Kidney glomerular epithelial cell (primary cell): ENCODE data around the gene QPCT.
A peak's percentile ranks its signal among the peaks of the same experiment; 100 is the strongest.
"Not testable (repeated sequence)": the region's sequence is repeated elsewhere in the genome, so short reads cannot be mapped to it uniquely, and the experiment has no call there.

Source experiments
- DNase-seq: peaks from one replicate; lab custom pipeline; 2025; lab: John Stamatoyannopoulos, UW

QPCT gene

DNA sequence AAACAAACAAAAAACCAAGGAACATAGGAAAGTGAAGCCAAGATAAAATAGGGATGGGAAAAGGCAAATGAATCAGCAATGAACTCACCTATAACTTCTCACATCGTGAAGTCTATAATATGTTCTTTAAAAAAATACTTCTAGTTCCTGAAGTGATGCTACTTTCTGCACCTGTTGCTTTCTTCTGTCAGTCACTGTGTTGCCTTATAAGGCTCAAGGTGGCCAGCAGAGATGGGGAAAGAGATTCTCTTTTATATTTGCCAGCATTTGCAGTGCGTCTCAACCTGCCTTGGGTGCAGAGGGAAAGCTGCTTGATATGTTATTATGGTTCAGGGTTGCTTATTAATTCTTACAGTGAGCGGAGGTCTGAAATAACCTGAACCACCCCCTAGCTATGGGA is 14.0 kb downstream of the QPCT start:
- no peak for DNase-seq

DNA sequence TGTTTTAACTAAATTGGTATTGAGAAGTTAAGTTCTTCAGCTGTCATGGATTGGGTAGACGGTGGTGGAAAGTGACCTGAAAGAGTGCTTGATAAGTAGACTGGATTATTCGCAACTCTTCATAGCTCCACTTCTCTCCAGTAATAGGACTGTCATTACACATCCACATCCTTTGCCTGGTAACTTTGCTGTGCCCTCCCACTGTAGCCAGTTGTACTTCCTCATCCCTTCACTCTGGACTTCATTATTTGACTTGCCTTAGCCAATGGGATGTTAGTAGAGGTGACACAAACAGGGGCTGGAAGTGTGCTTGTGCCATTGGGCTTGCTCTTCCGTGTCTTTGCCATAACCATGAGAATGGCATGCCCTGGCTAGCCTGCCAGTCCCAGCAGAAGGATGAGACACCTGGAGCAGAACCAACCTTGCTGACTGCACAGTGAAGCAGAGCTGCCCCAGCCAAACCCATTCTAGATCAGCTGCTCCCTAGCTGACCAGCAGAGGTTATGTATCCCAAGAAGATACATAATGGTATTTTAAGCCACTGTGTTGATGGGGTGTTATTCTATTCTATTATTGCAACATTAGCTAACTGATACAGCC is 16.9 kb downstream of the QPCT start:
- no peak for DNase-seq

GRCh38 chr2:37361994-37362698 is 17.7 kb downstream of the QPCT start:
- no peak for DNase-seq

DNA sequence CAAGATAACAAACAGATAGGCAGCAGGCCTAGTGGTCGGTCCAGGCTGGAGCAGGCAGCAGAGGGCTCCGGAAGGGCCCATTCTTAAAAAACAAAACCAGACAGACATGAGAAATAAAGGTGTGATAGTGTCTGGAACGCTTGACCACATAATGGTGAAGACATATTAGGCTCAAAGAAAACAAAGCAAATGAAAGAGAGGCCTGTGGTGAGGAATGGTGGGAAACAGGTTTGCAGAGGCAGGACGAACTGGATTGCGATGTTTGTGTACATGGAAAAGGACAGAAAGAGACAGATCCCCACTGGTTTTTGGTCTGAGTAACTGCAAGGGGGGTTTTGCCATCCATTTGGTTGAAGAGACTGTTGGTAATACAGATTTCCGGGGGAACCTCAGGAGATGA is 19.9 kb downstream of the QPCT start:
- no peak for DNase-seq

DNA sequence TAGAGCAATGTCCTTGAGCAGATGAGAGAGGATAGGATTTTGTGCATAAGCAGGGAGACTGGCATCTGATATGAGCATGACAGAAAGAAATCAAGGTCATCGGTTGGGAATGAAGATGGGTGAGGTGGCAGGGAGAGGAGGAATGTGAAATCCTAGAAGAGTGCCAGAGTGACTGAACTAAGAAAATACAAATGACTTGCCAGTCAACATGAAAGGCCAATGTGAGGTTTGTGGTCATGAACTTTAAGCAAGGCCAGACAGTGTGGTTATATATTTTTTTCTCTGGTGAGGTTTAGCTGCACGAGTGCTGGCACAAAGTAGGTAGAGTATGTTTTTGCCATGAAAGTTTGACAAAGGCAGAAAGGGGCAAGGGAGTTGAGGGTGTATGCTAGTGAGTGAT is 21.2 kb downstream of the QPCT start:
- DNase-seq = peak; percentile 46

DNA sequence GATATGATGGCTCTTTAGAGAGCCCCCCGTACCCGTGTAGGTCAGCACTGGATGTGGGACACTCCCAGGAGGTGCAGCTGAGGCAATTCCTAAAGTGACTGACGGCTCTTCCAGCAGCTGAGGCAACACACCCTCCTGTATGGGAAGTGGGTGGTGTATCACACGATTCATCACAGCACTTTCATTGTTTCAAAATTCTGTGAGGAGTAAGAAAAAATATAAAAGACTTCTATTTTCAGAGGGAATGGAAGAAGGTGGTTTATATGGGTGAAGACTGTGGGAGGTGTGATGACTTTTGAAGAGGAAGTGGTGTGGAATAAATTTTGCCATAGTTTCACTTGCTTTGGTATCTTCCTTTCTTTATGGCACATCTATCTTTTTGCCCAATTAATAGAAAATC is 22.3 kb downstream of the QPCT start:
- no peak for DNase-seq

GRCh38 chr2:37367310-37367709 is 22.9 kb downstream of the QPCT start:
- DNase-seq = no peak

- DNase-seq = no peak
These were observed 23.6 kb downstream of the QPCT start for GRCh38 chr2:37367984-37368383.

DNA sequence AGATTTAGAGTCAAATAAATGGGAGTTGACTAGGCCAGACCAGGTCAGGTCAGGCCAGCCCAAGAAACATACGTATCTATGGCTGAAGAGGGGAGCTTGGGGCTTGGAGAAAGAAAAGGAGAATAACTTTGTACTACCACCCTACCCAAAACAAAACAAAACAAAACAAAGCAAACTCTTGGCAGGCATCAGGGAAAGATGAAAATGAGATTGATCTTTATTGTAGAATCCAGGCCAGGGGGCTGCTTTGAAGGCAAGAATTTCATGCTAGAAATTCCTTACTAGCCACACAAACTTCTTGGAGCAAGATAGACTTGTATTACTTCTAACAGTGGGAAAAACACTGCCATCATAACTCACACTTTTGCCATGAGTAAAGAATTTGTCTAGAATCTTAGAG is 26.2 kb downstream of the QPCT start:
- no peak for DNase-seq

DNA sequence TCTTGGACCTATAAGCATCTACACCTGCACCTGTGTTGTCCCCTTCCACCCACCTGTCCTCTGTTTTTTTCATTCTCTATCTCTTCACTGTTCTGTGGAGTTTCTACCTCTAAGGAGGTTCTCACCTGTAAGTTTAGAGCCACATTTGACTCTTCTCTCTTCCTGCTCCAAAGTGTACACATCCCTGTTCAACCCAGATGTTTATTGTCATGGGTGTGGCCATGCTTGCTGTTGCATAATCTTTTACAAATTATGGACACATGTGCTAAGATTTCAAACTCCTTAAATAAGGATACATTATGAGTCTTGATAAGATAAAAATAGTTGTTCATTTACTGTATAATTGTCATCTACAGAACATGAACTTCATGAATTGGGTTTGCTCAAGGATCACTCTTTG is 27.6 kb downstream of the QPCT start:
- no peak for DNase-seq

GRCh38 chr2:37375741-37376288 is 31.4 kb downstream of the QPCT start:
- DNase-seq = no peak

DNA sequence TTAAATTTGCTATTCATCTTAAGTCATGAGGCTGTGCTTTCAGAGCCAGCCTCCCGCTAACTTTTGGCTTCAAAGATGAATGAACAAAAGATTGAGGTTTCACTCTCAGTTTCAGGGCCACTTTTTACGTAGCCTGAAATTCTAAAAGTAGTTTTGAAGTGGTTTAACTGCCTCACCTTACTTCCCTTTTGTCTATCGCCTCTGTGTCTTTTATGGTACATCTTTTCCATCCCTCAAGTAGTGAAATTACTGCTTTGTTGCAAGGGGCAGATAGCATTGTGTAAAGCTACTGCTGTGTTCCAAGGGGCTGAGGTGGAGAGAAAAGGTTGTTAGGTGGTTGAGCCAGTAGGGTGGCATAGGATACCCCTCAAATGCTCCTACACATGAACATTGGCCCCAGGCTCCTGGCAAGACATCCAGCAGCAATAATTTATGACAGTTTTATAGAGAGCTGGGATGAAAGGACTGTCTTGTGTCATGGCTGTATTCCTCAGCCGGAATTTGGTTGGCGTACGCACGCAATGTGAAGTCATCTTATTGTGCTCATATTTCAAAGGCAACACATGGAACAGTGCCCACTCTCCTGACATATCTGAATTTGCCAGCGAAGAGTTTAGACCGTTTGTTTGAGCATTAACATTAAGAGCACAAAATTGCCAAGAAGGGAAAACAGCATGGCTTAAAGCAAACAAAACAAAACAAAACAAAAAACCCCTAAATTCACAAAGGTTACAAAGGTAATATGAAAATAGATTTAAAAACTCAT is 32.2 kb downstream of the QPCT start:
- peak; percentile 34 for DNase-seq

DNA sequence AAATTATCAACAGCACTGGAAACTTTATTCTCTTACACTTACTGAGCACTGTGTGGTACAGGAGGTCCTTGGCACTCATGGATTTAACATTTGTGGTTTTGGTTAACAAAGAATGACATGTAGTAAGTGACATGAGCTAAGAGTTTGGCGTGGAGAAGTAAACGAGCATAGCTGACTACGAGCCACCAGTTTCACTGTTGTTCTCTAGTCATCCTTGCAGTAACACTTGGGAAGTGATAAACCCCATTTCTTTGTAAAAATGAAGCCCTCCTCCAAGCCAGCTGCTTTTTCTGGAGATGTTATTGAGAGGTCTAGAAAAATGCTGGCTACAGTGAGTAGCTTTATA is 32.7 kb downstream of the QPCT start:
- no peak for DNase-seq

DNA sequence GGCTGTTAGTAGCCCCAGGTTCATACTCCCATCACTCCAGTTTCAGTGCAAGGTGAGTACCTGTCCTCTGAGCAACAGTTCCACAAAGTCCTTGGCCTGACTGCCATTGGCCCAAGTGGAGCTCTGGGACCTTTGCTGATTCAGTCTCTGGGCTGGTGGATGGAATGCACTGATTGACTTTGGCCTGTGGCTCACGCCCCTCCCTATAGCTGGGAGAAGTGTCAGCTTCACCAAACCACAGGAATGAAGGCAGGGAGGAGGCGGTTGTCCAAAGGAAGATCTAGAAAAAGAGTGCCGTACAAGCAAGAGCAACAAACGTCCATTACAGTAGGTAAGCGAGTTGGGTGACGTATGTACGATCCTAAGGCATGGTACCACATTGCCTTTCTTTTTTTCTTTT is 34.0 kb downstream of the QPCT start:
- DNase-seq = peak; percentile 52

- DNase-seq = peak; percentile 6
These were observed 35.5 kb downstream of the QPCT start for GRCh38 chr2:37379881-37380296.

- DNase-seq = not testable (repeated sequence)
These were observed 36.4 kb downstream of the QPCT start for GRCh38 chr2:37380787-37381186.

DNA sequence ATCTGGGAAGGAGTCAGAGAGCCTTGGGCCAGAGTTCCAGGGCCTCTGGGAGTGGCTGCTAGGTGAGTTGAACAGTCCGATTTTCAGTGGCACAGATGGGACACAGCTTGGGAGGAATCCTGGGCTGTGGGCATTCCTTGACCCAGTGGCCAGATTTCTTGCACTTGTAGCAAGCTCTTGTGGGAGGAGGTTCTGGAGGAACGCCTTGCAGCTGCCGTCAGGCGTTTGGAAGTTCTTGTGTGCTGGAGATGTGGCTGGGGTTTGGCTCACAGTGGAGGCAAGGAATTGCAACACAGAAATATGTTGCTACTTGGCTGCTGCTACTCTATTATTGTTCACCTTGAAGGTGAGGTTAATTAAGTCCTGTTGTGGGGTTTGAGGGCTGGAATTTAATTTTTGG is 39.8 kb downstream of the QPCT start:
- not testable (repeated sequence) for DNase-seq

DNA sequence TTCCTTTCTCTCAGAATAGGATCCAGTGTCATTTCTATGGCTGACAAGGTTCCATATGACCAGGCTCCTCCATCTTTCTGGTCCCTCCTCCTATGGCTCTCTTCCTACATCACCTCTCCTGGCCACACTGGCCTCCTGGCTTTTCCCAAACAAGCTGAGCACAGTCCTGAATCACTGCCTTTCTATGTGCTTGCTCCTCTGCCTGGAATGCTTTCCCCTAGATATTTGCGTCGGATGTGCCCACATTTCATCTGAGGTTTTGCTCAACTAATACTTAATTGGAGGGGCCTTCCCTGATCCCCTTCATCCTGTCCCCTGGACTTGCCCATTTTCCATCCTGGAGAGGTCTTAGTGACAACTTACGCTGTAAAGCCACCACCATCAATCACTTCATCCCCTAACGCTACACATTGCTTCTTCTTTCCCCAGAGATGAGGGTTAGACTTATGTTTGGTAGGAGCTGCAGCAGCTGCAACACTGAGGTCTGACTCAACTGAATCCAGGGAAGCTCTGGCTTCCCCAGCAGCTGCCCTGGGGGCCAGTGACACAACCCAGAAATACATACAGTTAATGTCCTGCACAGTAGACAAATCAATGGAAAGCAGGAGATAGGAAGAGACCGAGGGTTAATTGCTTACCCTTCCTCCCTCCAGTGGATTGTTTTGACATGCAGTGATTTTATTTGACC is 42.9 kb downstream of the QPCT start:
- DNase-seq = no peak

GRCh38 chr2:37388074-37388473 is 43.6 kb downstream of the QPCT start:
- peak; percentile 2 for DNase-seq

- DNase-seq = no peak
These were observed 45.0 kb downstream of the QPCT start for GRCh38 chr2:37389395-37389794.

- DNase-seq = peak; percentile 96
These were observed 45.7 kb downstream of the QPCT start for GRCh38 chr2:37389989-37390765.

DNA sequence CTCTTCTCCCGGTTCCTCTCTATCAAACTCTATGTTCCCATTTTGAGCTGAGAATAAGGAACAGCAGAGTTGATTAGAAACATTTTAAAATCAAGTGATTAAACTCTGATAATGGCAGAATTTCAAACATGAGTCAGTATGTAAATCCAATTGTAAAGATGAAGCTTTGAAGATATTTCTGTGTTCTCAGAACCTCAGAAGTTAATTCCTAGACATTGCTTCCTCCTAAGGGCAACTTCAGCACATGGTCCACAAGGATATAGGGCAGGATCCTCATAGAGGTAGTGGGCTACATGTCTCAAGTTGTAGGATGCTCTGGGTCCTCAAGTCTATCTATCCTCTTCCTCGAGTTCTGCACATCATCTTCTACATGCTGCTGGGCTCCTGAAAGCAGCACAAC is 46.3 kb downstream of the QPCT start:
- peak; percentile 61 for DNase-seq
